Stimulated activated CD4-positive, alpha-beta T cell treated with anti-CD3 and anti-CD28 coated beads, Interleukin-4, amount 100 ng/mL, for 4 hours (primary cell): ENCODE measurements around the gene EFHB.
"Not testable (repeated sequence)": the region's sequence is repeated elsewhere in the genome, so short reads cannot be mapped to it uniquely, and the experiment has no call there.

Source experiments
- DNase-seq, 2 experiments: peaks; one replicate each; pipeline ENCODE4 v3.0.0-alpha.2; 2020

The EFHB gene

DNA sequence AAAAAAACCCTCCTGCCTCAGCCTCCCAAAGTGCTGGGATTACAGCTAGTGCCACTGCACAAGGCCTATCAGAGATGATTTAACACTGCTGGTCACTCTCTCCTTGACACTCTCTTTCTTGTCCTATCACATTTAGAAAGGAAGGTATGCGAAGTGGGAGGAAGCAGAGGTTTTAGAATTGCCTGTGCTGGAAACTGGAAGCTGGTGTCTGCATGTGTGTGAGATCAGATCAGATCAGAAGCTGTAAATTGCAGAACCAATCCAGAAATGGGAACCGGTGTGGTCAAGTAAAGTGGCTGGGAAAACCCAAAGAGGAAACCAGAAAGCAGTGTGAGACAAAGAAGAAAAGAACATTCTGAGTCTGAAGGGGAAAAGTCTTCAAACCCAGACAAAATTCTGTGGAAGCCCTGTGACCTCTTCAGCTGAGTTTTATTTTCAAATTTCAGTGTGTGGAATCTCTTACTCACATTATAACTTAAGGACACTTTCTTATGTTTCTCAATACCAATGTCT, 2.8 kb downstream of the EFHB start:
- no peak for DNase-seq

DNA sequence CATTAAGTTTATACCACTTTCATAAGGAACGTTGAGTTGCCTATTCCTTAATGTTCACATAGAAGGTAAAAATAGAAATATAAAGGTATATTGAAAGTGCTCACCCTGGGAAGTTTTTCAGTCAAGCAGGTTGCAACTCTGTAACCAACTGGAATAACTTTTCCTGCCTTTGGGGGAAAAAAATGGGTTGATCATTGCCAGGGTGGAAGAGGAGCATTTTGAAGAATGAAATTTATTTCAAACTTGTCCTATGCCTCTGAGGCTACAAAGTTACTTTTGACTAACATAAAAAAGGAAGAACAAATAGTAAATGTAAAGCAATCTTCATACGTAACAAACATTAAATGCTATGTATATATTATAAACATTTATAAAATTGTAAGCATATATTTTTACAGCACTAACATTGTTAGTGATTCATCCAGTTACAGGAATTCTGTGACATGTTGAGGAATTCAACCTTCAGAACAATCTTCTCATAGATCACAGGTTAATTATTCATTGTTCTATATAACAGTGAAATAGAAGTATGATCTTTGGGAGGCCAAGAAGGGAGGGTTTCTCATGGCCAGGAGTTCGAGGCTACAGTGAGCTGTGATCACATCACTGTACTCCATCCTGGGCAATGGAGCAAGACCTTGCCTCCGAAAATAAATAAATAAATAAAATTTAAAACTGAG, 13.5 kb downstream of the EFHB start:
- DNase-seq: no peak

DNA sequence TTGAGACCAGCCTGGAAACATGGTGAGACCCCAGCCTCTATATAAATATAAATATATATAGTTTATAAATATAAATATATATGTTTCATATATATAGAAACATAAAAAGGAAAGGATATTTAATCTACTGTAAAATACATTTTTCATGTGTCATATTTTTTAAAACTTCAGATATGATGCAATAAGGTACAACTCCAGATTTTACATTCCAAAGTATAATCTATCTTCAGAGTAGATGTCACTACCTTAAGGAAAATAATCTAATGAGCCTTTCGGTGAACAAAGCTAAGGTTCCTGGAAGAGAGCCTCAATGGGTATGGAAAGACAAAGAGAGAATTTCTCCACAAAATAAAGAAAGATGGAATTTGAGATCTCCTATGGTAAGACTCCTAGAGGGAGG, 16.9 kb downstream of the EFHB start:
- DNase-seq: no peak

DNA sequence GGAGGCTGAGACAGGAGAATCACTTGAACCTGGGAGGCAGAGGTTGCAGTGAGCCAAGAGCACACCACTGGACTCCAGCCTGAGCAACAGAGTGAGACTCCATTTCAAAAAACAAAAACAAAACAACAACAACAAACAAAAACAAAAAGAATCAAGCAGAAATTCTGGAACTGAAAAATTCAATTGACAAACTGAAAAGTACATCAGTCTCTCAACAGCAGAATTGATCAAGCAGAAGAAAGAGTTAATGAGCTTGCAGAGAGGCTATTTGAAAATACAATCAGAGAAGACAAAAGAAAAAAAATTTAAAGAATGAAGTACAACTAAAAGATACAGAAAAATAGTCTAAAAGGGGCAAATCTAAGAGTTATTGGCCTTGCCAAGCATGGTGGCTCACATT, 22.6 kb downstream of the EFHB start:
- DNase-seq: no peak

DNA sequence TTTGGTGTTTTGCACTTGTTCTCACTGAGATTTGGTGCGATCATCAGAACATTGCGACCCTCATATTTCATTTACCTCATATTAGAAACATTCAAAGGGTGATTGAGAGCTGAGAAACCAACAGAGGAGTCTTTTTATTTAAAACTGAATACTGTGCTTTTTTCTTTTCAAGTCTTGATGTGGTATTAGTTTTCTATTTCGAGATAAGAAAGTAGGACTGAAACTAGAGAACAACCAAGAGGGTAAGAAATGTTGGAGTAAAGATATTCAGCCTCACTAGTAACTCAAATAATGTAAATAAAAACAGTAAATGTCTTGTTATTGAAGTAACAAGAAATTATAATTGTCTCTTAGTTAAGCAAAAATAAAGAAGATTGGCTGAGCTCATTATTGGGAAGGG, 26.5 kb downstream of the EFHB start:
- no peak for DNase-seq

DNA sequence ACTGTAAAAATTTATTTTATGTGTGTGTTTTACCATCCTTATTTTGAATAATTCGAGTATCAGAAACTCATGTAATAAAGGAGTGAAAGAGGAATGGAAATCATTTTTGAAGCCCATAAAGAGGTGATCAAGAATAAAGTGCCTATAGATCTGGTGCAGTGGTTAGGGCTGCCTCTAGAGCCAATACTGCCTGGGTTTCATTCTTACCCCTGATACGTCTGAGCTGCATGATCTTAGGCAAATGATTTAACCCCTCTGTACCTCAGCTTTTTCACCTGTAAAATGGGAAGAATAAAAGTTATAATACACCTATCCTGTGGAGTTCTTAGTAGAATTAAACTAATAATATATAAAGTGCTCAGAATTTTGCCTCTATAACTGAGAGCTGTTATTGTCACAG, 30.4 kb downstream of the EFHB start:
- no peak for DNase-seq

DNA sequence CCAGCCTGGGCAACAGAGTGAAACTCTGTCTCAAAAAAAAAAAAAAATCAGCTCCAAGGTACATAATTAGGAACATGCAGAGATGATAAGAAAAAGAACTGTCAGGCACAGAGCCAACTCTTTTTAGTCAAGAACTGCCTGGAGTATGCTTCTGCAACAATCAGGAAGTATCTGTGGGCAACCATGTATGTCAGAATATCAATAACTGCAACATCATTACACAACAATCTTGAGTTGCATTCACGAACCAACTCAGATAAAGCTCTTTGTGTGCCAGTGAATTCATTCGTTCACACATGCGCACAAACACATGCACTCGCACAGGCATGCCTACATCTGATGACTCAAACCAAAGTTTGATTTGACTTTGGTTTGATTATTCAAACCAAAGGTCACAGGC, 32.1 kb downstream of the EFHB start:
- DNase-seq: no peak

DNA sequence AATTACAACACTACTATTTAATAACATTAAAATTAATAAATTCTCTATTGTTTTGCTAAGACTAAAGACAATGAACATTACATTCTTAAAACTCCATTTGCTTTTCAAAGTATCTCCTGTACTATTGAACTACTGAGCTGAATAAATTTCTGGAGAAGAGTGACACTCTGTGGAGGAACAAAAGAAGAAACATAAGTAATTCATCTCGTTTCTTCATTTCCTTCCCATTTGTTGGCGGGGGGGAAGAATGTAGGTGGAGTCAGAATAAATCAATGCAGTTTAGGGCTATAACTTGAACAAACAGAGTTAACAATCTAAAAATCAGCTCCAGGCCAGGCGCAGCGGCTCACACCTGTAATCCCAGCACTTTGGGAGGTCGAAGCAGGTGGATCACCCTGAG, 32.7 kb downstream of the EFHB start:
- no peak for DNase-seq

DNA sequence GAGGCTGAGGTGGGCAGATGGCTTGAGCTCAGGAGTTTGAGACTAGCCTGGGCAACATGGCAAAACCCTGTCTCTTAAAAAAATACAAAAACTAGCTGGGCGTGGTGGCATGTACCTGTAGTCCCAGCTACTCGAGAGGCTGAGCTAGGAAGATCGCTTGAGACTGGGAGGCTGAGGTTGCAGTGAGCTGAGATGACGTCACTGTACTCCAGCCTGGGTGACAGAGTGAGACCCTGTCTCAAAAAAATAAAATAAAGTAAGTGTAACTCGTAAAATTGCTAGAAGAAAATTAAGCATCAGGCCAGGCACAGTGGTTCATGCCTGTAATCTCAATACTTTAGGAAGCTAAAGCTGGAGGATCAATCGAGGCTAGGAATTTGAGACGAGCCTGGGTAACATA, 34.2 kb downstream of the EFHB start:
- not testable (repeated sequence) for DNase-seq

DNA sequence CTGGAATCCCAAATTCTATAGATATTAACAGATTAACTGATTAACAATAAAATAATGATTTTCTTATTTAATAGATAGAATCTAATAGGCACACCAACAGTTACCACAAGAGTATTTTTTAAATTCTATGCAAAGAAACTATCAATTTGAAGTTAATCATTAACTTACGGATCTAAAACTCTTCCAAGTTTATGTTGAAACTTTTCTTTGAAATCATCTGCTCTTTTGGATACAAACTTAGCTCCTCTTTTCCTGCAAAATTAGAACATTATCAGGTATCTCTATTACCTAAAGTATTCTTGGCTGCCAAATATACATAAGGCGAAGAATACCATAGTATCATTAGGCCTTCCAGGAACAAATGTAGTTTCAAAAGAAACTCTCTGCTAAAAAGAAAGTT, 34.8 kb downstream of the EFHB start:
- DNase-seq: no peak

DNA sequence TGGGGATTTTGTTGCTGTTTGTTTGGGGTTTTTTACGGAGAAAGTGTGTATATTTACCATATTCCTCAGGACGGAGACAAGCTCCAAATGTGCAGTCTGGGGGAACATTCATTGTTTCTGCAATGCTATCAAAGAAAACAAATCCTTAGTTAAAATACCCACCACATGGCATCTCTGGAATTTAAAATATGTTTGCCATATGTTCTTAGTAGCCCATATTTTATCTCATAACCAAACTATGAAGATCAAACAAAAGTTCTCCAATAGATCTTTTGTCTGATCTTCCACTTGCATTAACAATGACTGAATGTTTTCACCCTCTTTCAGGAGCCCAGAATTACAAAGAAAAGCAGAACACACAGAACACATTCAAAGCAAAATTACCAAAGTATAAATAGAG, 35.3 kb downstream of the EFHB start:
- DNase-seq: no peak

DNA sequence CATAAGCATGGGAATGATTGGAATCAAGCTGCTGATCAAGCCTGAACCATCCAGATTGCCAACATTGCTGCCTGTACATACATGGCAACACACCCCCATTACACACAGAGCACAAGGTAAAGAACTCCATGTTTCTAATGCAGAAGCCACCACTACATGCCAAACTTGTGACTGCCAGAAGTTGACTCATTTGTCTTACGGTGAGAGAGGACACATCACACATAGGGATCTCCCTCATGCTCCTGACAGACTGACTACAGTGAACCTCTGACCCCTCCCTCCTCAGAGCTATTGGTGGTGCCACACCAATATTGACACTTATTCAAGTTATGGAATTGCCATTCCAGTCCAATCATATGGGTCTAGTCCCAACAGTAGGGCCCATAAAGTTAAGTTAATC, 42.3 kb downstream of the EFHB start:
- DNase-seq: no peak

DNA sequence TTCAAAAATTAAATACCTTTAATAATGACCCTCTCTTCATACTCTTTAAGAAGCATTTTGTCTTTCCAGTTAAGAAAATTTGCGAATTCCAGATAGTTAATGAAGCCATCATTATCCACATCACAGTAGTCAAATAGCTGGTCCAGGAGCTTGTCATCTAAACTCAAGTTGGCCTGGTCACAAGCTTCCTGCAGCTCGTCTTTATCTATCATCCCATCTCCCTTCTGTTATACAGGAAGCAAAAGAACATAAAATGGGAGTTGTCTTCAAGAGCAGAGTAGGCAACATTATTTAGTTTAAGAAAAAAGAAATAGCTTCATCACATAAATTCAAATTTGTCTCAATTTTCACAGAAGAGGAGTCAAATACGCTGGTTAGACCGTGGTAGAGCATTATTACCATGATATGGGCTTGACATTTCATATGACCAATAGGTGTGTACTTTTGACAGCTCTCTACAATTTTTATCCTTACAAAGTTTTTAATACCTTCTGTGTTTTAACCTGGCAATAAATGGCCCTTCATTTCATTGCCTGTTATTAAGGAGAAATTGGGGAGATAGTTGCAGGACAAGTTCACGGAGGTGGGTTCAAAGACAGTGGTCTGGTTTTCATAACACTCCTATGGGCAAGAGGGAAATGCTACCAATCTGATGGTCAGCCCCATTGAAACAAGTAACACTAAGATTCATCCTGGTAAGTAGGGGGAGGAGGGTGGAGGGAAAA, 45.4 kb downstream of the EFHB start:
- DNase-seq: no peak

DNA sequence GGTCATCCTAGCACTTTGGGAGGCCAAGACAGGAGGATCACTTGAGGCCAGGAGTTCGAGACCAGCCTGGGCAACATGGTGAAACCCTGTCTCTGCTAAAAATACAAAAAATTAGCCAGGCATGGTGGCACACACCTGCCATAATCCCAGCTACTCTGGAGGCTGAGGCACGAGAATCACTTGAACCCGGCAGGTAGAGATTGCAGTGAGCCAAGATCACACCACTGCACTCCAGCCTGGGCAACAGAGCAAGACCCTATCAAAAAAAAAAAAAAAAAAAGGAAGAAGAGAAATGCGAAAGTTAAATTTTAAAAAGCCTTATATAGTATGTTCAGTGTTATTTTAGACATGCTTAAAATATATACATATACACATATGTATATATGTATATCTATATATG, 46.9 kb downstream of the EFHB start:
- not testable (repeated sequence) for DNase-seq

DNA sequence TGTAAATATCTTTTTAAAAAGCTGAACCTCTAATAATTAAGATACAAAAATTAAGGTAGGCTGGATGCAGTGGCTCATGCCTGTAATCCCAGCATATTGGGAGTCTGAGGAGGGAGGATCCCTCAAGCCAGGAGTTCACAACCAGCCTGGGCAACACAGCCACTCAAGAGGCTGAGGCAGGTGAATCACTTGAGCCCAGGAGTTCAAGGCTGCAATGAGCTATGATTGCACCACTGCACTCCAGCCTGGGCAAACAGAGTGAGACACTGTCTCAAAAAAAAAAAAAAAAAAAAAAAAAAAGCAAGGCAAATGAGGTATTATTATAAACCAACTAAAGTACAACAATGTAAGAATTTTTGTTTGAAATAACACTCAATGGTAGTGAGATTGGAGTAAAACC, 47.6 kb downstream of the EFHB start:
- no peak for DNase-seq

DNA sequence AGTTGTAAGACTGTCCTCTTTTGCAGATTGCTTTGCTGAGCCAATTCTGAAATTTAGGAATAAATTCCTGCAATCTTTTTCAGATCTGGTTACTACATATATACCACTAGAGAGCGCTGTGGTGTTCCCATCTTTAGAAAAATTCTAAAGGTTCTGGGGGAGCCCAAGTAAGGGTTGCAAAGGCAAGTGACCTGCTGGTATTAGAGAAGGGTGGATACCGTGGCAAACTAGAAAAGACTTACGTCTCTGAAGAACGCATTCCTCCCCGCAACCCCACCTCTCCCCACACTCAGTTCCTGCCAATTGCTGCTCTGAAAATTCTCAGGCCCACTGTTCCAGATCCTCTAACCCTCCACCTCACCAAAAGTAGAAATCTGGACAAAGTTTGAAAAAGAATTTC, 48.5 kb downstream of the EFHB start:
- no peak for DNase-seq

DNA sequence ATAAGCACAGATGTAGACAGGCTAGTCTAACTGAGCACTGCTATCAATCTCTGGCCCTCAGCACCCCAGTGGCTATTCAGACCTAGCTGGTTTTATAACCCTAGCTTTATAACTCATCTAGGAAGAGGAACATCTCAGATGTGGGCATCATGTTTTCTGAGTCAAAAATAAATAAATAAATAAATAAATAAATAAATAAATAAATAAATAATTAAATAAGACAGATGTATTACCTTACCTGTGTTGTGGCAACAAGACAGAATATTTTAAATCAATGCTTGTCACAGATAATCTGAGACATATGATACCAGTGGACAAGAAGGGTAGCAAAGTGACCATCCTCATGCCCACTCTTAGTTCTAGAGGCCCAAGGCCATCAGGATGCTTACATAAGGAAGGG, 52.2 kb downstream of the EFHB start:
- DNase-seq: no peak

DNA sequence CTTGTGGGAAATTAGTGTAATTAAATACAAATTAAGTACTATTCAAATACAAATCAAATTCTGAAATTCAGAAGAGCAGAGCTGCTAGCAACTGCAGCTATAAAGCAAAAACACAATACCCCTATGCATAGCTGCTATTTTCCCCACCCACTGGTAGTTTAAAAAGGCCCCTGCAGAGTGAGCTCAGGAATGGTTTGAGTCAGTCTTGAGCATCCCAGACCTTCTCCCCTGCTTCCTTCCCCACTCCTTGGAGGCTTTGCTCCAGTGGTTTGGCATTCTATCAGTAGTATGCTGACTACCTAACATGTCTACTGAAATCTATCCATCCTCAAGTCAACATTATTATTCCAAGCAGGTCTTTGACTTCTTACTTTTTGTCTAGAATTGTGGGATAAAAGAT, 53.0 kb downstream of the EFHB start:
- no peak for DNase-seq

DNA sequence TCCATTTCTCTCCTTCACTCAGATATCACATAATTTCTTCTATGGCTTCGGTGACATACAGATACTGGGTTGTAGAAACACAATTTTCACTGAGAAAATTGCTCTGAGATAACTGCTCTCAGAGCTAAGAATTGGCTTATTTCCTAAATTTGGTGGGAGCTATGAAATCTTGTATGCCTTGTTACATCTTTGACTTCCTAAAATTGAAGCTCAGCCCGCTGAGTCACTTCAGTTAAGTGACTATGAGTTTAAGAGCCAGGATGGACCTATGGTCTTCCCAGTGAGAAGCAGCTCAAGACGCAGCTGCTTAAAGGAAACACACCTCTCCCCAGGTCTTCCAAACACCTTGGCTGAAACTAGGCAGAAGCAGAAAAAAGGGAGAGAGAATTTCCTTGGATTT, 56.4 kb downstream of the EFHB start:
- no peak for DNase-seq

DNA sequence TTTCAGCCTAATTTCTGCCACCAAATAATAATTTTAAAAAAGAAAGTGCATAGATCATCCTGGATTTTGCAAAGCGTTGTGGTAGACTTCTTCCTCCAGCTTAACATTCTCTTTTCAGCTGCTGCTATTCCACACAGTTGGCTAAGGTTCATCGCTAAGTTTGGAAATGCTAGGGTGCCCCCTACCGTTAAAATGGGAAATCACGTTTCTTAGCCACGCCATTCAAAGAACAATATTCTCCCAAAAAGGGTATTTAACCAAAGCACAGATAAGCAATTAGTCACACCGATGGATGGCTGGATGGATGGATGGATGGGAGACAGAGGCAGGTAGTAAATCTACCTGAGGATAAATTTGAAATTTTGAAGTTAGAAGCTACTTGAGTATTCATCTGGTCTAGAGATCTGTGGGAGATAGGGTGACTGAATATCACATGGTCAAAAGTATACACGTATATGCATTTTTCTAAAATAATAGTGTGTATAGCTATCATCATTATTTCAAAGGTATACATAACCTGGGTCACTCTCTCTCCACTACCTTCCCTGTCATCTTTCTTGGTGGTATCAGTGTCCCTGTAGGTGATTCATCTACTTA, 67.2 kb downstream of the EFHB start:
- no peak for DNase-seq

DNA sequence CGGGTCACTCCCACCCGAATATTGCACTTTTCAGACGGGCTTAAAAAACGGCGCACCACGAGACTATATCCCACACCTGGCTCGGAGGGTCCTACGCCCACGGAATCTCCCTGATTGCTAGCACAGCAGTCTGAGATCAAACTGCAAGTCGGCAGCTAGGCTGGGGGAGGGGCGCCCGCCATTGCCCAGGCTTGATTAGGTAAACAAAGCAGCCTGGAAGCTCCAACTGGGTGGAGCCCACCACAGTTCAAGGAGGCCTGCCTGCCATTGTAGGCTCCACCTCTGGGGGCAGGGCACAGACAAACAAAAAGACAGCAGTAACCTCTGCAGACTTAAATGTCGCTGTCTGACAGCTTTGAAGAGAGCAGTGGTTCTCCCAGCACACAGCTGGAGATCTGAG, 78.7 kb downstream of the EFHB start:
- DNase-seq: not testable (repeated sequence)

DNA sequence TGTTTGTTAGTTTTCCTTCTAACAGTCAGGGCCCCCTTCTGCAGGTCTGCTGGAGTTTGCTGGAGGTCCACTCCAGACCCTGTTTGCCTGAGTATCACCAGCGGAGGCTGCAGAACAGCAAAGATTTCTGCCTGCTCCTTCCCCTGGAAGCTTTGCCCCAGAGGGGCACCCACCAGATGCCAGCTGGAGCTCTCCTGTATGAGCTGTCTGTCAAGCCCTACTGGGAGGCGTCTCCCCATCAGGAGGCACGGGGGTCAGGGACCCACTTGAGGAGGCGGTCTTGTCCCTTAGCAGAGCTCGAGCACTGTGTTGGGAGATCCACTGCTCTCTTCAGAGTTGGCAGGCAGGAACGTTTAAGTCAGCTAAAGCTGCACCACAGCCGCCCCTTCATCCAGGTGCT, 87.4 kb downstream of the EFHB start:
- not testable (repeated sequence) for DNase-seq
